Astrocyte (in vitro differentiated cells and primary cell): ENCODE measurements around the gene CYP4F2. TPM values are rescaled to one million over a fixed set of nuclear protein-coding genes. Genes with fewer than 3 reads are reported as not detected.

ENCODE experiments used
- DNase-seq: peaks from one replicate; pipeline ENCODE4 v3.0.0-alpha.2; 2010; ENCODE audit warnings: low read depth
- FAIRE-seq: peaks from 2 replicates; lab custom pipeline; 2011; peaks lifted over from hg19 to GRCh38; lab: Jason Lieb, UNC
- H2AFZ ChIP-seq: 2 replicates; pipeline ENCODE4 v1.6.0; 2012; ENCODE audit warnings: low read depth, low read length, inconsistent platforms
- H3K27ac ChIP-seq: 2 replicates; pipeline ENCODE4 v1.5.1; 2011; ENCODE audit warnings: low read depth, low read length, inconsistent platforms
- H3K27me3 ChIP-seq: 2 replicates; pipeline ENCODE4 v1.6.0; 2011; ENCODE audit warnings: low read length, inconsistent platforms; ENCODE audit not compliant: insufficient read depth
- H3K36me3 ChIP-seq: 2 replicates; pipeline ENCODE4 v1.5.1; 2011; ENCODE audit warnings: low read length, inconsistent platforms; ENCODE audit not compliant: insufficient read depth
- H3K4me1 ChIP-seq: 2 replicates; pipeline ENCODE4 v1.5.1; 2011; ENCODE audit warnings: low read length, inconsistent platforms; ENCODE audit not compliant: insufficient read depth
- H3K4me2 ChIP-seq: 2 replicates; pipeline ENCODE4 v1.6.0; 2012; ENCODE audit warnings: low read length, inconsistent platforms
- H3K4me3 ChIP-seq: 2 replicates; pipeline ENCODE4 v1.5.1; 2011; ENCODE audit warnings: low read depth, mild to moderate bottlenecking, low read length, inconsistent platforms; ENCODE audit not compliant: insufficient read depth
- H3K79me2 ChIP-seq: 2 replicates; pipeline ENCODE4 v1.6.0; 2012; ENCODE audit warnings: mild to moderate bottlenecking, low read length, inconsistent platforms; ENCODE audit not compliant: insufficient read depth
- H3K9ac ChIP-seq: 2 replicates; pipeline ENCODE4 v1.6.0; 2012; ENCODE audit warnings: mild to moderate bottlenecking, low read length, inconsistent platforms
- H3K9me3 ChIP-seq: 2 replicates; pipeline ENCODE4 v1.5.1; 2012; ENCODE audit warnings: low read depth, mild to moderate bottlenecking, low read length, inconsistent platforms; ENCODE audit not compliant: insufficient read depth
- H4K20me1 ChIP-seq: 2 replicates; pipeline ENCODE4 v1.6.0; 2012; ENCODE audit warnings: low read length, inconsistent platforms; ENCODE audit not compliant: insufficient read depth
- H3K27ac Mint-ChIP-seq: one replicate; pipeline ENCODE4 v1.8.0; 2021; ENCODE audit warnings: mild to moderate bottlenecking, mixed read lengths; ENCODE audit not compliant: unreplicated experiment
- H3K27me3 Mint-ChIP-seq: one replicate; pipeline ENCODE4 v1.8.0; 2021; ENCODE audit warnings: low read depth, mixed read lengths; ENCODE audit not compliant: unreplicated experiment
- H3K36me3 Mint-ChIP-seq: one replicate; pipeline ENCODE4 v1.8.0; 2021; ENCODE audit warnings: low read depth, mixed read lengths; ENCODE audit not compliant: unreplicated experiment
- H3K4me1 Mint-ChIP-seq: one replicate; pipeline ENCODE4 v1.8.0; 2021; ENCODE audit warnings: low read depth, mixed read lengths; ENCODE audit not compliant: unreplicated experiment
- H3K4me3 Mint-ChIP-seq: one replicate; pipeline ENCODE4 v1.8.0; 2021; ENCODE audit warnings: mild to moderate bottlenecking, moderate library complexity, mixed read lengths; ENCODE audit not compliant: unreplicated experiment
- H3K9me3 Mint-ChIP-seq: one replicate; pipeline ENCODE4 v1.8.0; 2021; ENCODE audit warnings: mild to moderate bottlenecking, mixed read lengths; ENCODE audit not compliant: unreplicated experiment
- EZH2 ChIP-seq: IDR thresholded peaks from 2 replicates; pipeline ENCODE4 v1.6.1; 2012; ENCODE audit warnings: mild to moderate bottlenecking, low read length, inconsistent platforms; ENCODE audit not compliant: insufficient read depth
- total RNA-seq: library from RNA; stranded (reverse); gene quantifications from 2 replicates; pipeline ENCODE4 v1.2.1, GENCODE V29; 2021
- TF ChIP-seq, protein P1 (sequence below): IDR thresholded peaks from 2 replicates; pipeline ENCODE4 v1.5.1; 2011; ENCODE audit warnings: low read depth, mild to moderate bottlenecking, inconsistent platforms, low read length, moderate library complexity; ENCODE audit not compliant: insufficient read depth

The CYP4F2 gene
- total RNA-seq, 1 donor from 2014 or later, result not detected

DNA sequence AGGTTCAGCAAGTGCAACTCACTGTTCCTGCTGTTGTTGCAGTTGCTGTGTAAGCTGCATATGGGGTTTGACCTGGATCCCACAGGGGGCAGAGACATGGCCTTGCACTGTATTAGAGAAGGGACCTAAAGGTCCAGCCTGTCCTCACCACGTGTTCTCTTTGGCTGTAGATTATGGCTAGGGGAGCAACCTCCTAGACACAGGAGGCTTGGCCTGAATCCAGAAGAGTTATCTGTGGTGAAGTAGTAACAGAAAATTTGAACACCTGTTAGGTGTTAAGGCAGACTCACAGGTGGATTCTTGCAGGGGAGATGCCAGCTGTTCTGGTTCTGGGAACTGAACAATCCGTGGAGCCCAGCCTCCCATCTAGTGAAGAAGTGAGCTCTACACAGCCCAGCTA, 39.9 kb upstream of the CYP4F2 start:
- Mint-ChIP-seq H3K36me3 (no peaks in the 10 kb centered on the region), H3K27me3 (no peaks in the 10 kb centered on the region), H3K4me3 (no peak overlapping the region), H3K9me3 (peaks cover 18% of the 10 kb centered on the region), H3K4me1 (no peaks in the 10 kb centered on the region), H3K27ac (no peak overlapping the region)
- DNase-seq (no peak), FAIRE-seq (no peak)
- H4K20me1 ChIP-seq, result no peaks in the 10 kb centered on the region
- no peak overlapping the region for H2AFZ ChIP-seq
- H3K36me3 ChIP-seq, result no peaks in the 10 kb centered on the region
- H3K4me3 ChIP-seq, result no peak overlapping the region
- no peak overlapping the region for H3K27ac ChIP-seq
- no peak overlapping the region for H3K4me2 ChIP-seq
- H3K9me3 ChIP-seq, result peaks cover 7% of the 10 kb centered on the region
- TF ChIP-seq EZH2, result no peak
- TF ChIP-seq, protein P1, sequence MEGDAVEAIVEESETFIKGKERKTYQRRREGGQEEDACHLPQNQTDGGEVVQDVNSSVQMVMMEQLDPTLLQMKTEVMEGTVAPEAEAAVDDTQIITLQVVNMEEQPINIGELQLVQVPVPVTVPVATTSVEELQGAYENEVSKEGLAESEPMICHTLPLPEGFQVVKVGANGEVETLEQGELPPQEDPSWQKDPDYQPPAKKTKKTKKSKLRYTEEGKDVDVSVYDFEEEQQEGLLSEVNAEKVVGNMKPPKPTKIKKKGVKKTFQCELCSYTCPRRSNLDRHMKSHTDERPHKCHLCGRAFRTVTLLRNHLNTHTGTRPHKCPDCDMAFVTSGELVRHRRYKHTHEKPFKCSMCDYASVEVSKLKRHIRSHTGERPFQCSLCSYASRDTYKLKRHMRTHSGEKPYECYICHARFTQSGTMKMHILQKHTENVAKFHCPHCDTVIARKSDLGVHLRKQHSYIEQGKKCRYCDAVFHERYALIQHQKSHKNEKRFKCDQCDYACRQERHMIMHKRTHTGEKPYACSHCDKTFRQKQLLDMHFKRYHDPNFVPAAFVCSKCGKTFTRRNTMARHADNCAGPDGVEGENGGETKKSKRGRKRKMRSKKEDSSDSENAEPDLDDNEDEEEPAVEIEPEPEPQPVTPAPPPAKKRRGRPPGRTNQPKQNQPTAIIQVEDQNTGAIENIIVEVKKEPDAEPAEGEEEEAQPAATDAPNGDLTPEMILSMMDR, result no peak
- H3K4me1 ChIP-seq, result no peaks in the 10 kb centered on the region
- no peaks in the 10 kb centered on the region for H3K27me3 ChIP-seq
- no peak overlapping the region for H3K9ac ChIP-seq
- H3K79me2 ChIP-seq, result no peaks in the 10 kb centered on the region

DNA sequence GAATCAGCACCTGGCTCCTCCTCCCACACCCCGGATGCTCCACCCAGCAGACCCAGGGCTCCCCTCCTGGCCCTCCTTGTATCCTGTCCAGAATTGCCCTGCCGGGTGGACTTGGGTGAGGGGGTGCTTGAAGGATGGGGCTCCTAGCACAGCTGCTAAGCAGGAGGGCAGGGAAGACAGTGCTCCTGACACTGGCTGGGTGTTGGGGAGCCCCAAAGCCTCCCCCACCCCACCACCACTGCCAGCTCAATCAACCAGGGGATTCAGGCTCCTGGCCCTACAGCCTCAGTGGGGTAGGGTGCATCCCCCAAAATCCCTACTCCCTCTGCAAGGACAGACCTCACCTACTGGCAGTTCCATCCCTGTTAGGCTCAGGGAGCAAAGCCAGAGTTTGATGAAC, 39.1 kb upstream of the CYP4F2 start:
- TF ChIP-seq, protein P1, result no peak
- no peak for TF ChIP-seq EZH2
- DNase-seq (no peak), FAIRE-seq (no peak)
- Histone ChIP-seq H4K20me1 (no peaks in the 10 kb centered on the region), H3K9me3 (peaks cover 7% of the 10 kb centered on the region), H3K4me1 (no peaks in the 10 kb centered on the region), H2AFZ (no peak overlapping the region), H3K27me3 (no peaks in the 10 kb centered on the region), H3K9ac (no peak overlapping the region), H3K79me2 (no peaks in the 10 kb centered on the region), H3K4me2 (no peak overlapping the region), H3K27ac (no peak overlapping the region), H3K4me3 (no peak overlapping the region), H3K36me3 (no peaks in the 10 kb centered on the region)
- Mint-ChIP-seq H3K4me1 (no peaks in the 10 kb centered on the region), H3K4me3 (no peak overlapping the region), H3K27me3 (no peaks in the 10 kb centered on the region), H3K36me3 (no peaks in the 10 kb centered on the region), H3K9me3 (peaks cover 15% of the 10 kb centered on the region), H3K27ac (no peak overlapping the region)

DNA sequence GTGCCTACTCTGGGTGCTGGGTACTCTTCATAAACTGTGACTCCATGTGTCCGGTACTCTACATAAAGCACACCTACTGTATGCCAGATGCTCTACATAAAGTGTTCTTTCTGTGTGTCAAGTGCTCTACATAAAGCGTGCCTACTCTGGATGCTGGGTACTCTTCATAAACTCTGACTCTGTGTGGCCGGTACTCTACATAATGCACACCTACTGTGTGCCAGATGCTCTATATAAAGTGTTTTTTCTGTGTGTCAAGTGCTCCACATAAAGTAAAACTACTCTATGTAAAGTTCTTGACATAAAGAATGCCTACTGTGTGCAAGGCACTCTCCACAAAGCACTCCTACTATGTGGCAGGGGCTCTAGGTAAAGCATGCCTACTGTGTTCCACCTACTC, 38.3 kb upstream of the CYP4F2 start:
- no peaks in the 10 kb centered on the region for H3K27me3 Mint-ChIP-seq
- H3K4me3 Mint-ChIP-seq, result no peak overlapping the region
- H3K27ac ChIP-seq, result no peak overlapping the region
- H3K4me1 ChIP-seq, result no peaks in the 10 kb centered on the region
- no peak overlapping the region for H3K4me2 ChIP-seq
- no peaks in the 10 kb centered on the region for H4K20me1 ChIP-seq
- H3K27ac Mint-ChIP-seq, result no peak overlapping the region
- H3K36me3 ChIP-seq, result no peaks in the 10 kb centered on the region
- no peak overlapping the region for H3K9ac ChIP-seq
- peaks cover 15% of the 10 kb centered on the region for H3K9me3 Mint-ChIP-seq
- FAIRE-seq (no peak), DNase-seq (no peak)
- H3K79me2 ChIP-seq, result no peaks in the 10 kb centered on the region
- no peaks in the 10 kb centered on the region for H3K4me1 Mint-ChIP-seq
- H3K36me3 Mint-ChIP-seq, result no peaks in the 10 kb centered on the region
- H3K27me3 ChIP-seq, result no peaks in the 10 kb centered on the region
- no peak overlapping the region for H3K4me3 ChIP-seq
- peaks cover 7% of the 10 kb centered on the region for H3K9me3 ChIP-seq
- TF ChIP-seq, protein P1, result no peak
- no peak for TF ChIP-seq EZH2
- no peak overlapping the region for H2AFZ ChIP-seq
